GM23338 (cell line): ENCODE measurements around the gene DMTF1. TPM values are rescaled to one million over a fixed set of nuclear protein-coding genes. Genes with fewer than 3 reads are reported as not detected.

Source experiments
- ATAC-seq: fragments of 200-7000 bp; cut with Tn5 transposase; 3 replicates; pipeline ENCODE4 v1.9.1; 2020
- DNase-seq: peaks from one replicate; pipeline ENCODE4 v3.0.0-alpha.2; 2015; ENCODE audit warnings: low spot score
- H2AFZ ChIP-seq: fragments of 200-600 bp; sonication (generic); 2 replicates; pipeline ENCODE4 v1.8.0; 2016; ENCODE audit warnings: antibody characterized with exemption, mild to moderate bottlenecking, moderate library complexity
- H3F3A ChIP-seq: fragments of 200-600 bp; sonication (generic); replicated peaks from 2 replicates; pipeline ENCODE4 v1.8.0; 2017; ENCODE audit warnings: antibody characterized with exemption, mixed run types, low read depth
- H3K27ac ChIP-seq: fragments of 200-600 bp; sonication (generic); 2 replicates; pipeline ENCODE4 v1.6.1; 2016; ENCODE audit warnings: low read depth
- H3K27me3 ChIP-seq: fragments of 200-600 bp; sonication (generic); 2 replicates; pipeline ENCODE4 v1.8.0; 2016; ENCODE audit warnings: mild to moderate bottlenecking, mixed run types, moderate library complexity; ENCODE audit not compliant: insufficient read depth
- H3K36me3 ChIP-seq: fragments of 200-600 bp; sonication (generic); 2 replicates; pipeline ENCODE4 v1.8.0; 2016; ENCODE audit warnings: mild to moderate bottlenecking; ENCODE audit not compliant: insufficient read depth
- H3K4me1 ChIP-seq: fragments of 200-600 bp; sonication (generic); 2 replicates; pipeline ENCODE4 v1.8.0; 2016; ENCODE audit warnings: mild to moderate bottlenecking, moderate library complexity; ENCODE audit not compliant: insufficient read depth
- H3K4me2 ChIP-seq: fragments of 200-600 bp; sonication (generic); 2 replicates; pipeline ENCODE4 v1.7.1; 2017; ENCODE audit warnings: mixed run types
- H3K4me3 ChIP-seq: fragments of 200-600 bp; sonication (generic); 2 replicates; pipeline ENCODE4 v1.6.1; 2016; ENCODE audit warnings: mixed run types
- H3K79me2 ChIP-seq: fragments of 200-600 bp; sonication (generic); replicated peaks from 2 replicates; pipeline ENCODE4 v1.8.0; 2017; ENCODE audit warnings: mild to moderate bottlenecking; ENCODE audit not compliant: insufficient read depth
- H3K9me2 ChIP-seq: fragments of 200-600 bp; sonication (generic); 2 replicates; pipeline ENCODE4 v1.8.0; 2017; ENCODE audit not compliant: insufficient read depth
- H4K20me1 ChIP-seq: fragments of 200-600 bp; sonication (generic); replicated peaks from 2 replicates; pipeline ENCODE4 v1.8.0; 2017; ENCODE audit warnings: mild to moderate bottlenecking; ENCODE audit not compliant: insufficient read depth
- H3K27ac Mint-ChIP-seq: 2 replicates; pipeline ENCODE4 v1.8.0; 2020; ENCODE audit warnings: inconsistent platforms, mild to moderate bottlenecking, moderate library complexity, mixed read lengths
- H3K27me3 Mint-ChIP-seq: 3 replicates; pipeline ENCODE4 v1.8.0; 2022; ENCODE audit warnings: low read depth, mild to moderate bottlenecking, moderate library complexity, mixed read lengths, inconsistent platforms; ENCODE audit not compliant: insufficient read depth, poor library complexity
- H3K36me3 Mint-ChIP-seq: 3 replicates; pipeline ENCODE4 v1.8.0; 2021; ENCODE audit warnings: low read depth, mild to moderate bottlenecking, inconsistent platforms, moderate library complexity, mixed read lengths
- H3K4me1 Mint-ChIP-seq: 3 replicates; pipeline ENCODE4 v1.8.0; 2020; ENCODE audit warnings: mild to moderate bottlenecking, inconsistent platforms, mixed read lengths
- H3K4me3 Mint-ChIP-seq: 3 replicates; pipeline ENCODE4 v1.8.0; 2021; ENCODE audit warnings: moderate library complexity, mild to moderate bottlenecking, inconsistent platforms, mixed read lengths
- H3K9me3 Mint-ChIP-seq: 3 replicates; pipeline ENCODE4 v1.8.0; 2020; ENCODE audit warnings: moderate library complexity, mild to moderate bottlenecking, inconsistent platforms, mixed read lengths
- EZH2 ChIP-seq: fragments of 200-600 bp; sonication (generic); IDR thresholded peaks from one replicate; pipeline ENCODE4 v1.8.0; 2017; ENCODE audit warnings: antibody characterized with exemption, mild to moderate bottlenecking, low read depth; ENCODE audit not compliant: unreplicated experiment
- STAT1 ChIP-seq: IDR thresholded peaks from one replicate; pipeline ENCODE4 v1.6.1; 2016; ENCODE audit warnings: antibody characterized with exemption; ENCODE audit not compliant: unreplicated experiment
- ZNF114 ChIP-seq: fragments of 250-450 bp; sonication (Bioruptor Pico); IDR thresholded peaks from 2 replicates; pipeline ENCODE4 v1.5.0; 2020; ENCODE audit warnings: mild to moderate bottlenecking, moderate library complexity
- ZNF331 ChIP-seq: fragments of 250-450 bp; sonication (Bioruptor Pico); IDR thresholded peaks from 2 replicates; pipeline ENCODE4 v1.5.0; 2020; ENCODE audit warnings: low read depth, mild to moderate bottlenecking, moderate library complexity
- polyA plus RNA-seq: library from polyadenylated mRNA; unstranded; fragments of >200 nt; fragmentation: Nextera tagmentation; extraction: Ambion mirVana; gene quantifications from 2 replicates; pipeline ENCODE4 v1.2.1, GENCODE V29; 2016
- total RNA-seq: library from RNA; depleted of rRNA; stranded (reverse); fragments of >200 nt; shearing (Covaris generic); gene quantifications from 2 replicates; pipeline ENCODE4 v1.2.3, GENCODE V29; 2014
- TF ChIP-seq, protein P1 (sequence below): fragments of 250-450 bp; sonication (Bioruptor Pico); IDR thresholded peaks from 2 replicates; pipeline ENCODE4 v1.5.0; 2020; ENCODE audit warnings: mild to moderate bottlenecking, moderate library complexity
- TF ChIP-seq, protein P2 (sequence below): IDR thresholded peaks from 2 replicates; pipeline ENCODE4 v1.6.1; 2016; ENCODE audit warnings: antibody characterized with exemption
- TF ChIP-seq, protein P3 (sequence below): IDR thresholded peaks from one replicate; pipeline ENCODE4 v1.6.1; 2018; ENCODE audit warnings: antibody characterized with exemption; ENCODE audit not compliant: unreplicated experiment
- TF ChIP-seq, protein P4 (sequence below), 2 experiments: fragments of 200-600 bp in 1 of 2; sonication (generic) in 1 of 2; conservative IDR thresholded peaks; 2 replicates each; pipeline versions ENCODE4 v1.5.1 to v1.6.1; 2016 to 2017; ENCODE audit warnings: antibody characterized with exemption in 2 of 2, low read depth in 2 of 2, mild to moderate bottlenecking in 2 of 2, moderate library complexity in 1 of 2

DMTF1 gene
- total and polyA plus RNA-seq, 2 experiments from 2014 or later: 60.4 to 114 TPM

DNA sequence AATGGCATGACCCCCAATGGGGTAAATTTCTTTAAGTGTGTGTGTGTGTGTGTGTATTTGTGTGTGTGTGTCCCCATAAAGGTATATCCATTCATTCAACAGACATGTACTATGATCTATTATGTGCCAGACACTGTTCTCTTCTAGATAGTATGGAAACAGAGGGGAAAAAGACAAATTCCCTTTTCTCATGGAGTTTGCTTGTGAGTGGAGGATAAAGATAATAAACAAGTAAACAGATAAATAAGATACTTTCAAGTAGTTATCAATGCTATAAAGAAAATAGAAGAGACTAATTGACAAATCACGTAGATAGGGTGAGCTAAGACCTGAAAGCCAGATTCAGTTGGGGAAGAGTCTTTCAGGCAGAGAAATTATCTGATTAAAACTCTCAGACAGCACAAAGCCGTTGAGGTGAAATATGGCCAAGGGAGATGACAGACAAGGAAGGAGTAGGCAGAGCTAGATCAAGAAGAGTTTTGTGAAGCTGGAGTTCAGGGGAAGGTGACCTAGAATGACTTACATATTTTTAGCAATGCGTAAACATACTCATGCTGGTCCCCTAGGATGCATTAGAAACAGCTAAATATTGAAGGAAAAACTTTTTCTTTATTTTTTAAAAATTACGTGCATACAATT, 45.2 kb upstream of the DMTF1 start:
- no peaks in the 10 kb centered on the region for H3K27me3 Mint-ChIP-seq
- no peaks in the 10 kb centered on the region for H3K36me3 Mint-ChIP-seq
- DNase-seq (no peak), ATAC-seq (no peak)
- Histone ChIP-seq H3K27ac (no peak overlapping the region), H3K79me2 (no peaks in the 10 kb centered on the region), H3F3A (no peaks in the 10 kb centered on the region), H3K36me3 (no peaks in the 10 kb centered on the region), H4K20me1 (no peaks in the 10 kb centered on the region), H3K9me2 (0 out of 2 replicates have a peak, but pooled peaks cover 8% of the 10 kb centered on the region), H2AFZ (no peak overlapping the region), H3K4me1 (no peaks in the 10 kb centered on the region), H3K4me2 (no peak overlapping the region), H3K4me3 (no peak overlapping the region), H3K27me3 (no peaks in the 10 kb centered on the region)
- no peak overlapping the region for H3K27ac Mint-ChIP-seq
- no peak overlapping the region for H3K4me3 Mint-ChIP-seq
- H3K9me3 Mint-ChIP-seq: peaks cover 3% of the 10 kb centered on the region; the same call in 1 of the 3 replicates
- H3K4me1 Mint-ChIP-seq: no peaks in the 10 kb centered on the region
- TF ChIP-seq, protein P1, sequence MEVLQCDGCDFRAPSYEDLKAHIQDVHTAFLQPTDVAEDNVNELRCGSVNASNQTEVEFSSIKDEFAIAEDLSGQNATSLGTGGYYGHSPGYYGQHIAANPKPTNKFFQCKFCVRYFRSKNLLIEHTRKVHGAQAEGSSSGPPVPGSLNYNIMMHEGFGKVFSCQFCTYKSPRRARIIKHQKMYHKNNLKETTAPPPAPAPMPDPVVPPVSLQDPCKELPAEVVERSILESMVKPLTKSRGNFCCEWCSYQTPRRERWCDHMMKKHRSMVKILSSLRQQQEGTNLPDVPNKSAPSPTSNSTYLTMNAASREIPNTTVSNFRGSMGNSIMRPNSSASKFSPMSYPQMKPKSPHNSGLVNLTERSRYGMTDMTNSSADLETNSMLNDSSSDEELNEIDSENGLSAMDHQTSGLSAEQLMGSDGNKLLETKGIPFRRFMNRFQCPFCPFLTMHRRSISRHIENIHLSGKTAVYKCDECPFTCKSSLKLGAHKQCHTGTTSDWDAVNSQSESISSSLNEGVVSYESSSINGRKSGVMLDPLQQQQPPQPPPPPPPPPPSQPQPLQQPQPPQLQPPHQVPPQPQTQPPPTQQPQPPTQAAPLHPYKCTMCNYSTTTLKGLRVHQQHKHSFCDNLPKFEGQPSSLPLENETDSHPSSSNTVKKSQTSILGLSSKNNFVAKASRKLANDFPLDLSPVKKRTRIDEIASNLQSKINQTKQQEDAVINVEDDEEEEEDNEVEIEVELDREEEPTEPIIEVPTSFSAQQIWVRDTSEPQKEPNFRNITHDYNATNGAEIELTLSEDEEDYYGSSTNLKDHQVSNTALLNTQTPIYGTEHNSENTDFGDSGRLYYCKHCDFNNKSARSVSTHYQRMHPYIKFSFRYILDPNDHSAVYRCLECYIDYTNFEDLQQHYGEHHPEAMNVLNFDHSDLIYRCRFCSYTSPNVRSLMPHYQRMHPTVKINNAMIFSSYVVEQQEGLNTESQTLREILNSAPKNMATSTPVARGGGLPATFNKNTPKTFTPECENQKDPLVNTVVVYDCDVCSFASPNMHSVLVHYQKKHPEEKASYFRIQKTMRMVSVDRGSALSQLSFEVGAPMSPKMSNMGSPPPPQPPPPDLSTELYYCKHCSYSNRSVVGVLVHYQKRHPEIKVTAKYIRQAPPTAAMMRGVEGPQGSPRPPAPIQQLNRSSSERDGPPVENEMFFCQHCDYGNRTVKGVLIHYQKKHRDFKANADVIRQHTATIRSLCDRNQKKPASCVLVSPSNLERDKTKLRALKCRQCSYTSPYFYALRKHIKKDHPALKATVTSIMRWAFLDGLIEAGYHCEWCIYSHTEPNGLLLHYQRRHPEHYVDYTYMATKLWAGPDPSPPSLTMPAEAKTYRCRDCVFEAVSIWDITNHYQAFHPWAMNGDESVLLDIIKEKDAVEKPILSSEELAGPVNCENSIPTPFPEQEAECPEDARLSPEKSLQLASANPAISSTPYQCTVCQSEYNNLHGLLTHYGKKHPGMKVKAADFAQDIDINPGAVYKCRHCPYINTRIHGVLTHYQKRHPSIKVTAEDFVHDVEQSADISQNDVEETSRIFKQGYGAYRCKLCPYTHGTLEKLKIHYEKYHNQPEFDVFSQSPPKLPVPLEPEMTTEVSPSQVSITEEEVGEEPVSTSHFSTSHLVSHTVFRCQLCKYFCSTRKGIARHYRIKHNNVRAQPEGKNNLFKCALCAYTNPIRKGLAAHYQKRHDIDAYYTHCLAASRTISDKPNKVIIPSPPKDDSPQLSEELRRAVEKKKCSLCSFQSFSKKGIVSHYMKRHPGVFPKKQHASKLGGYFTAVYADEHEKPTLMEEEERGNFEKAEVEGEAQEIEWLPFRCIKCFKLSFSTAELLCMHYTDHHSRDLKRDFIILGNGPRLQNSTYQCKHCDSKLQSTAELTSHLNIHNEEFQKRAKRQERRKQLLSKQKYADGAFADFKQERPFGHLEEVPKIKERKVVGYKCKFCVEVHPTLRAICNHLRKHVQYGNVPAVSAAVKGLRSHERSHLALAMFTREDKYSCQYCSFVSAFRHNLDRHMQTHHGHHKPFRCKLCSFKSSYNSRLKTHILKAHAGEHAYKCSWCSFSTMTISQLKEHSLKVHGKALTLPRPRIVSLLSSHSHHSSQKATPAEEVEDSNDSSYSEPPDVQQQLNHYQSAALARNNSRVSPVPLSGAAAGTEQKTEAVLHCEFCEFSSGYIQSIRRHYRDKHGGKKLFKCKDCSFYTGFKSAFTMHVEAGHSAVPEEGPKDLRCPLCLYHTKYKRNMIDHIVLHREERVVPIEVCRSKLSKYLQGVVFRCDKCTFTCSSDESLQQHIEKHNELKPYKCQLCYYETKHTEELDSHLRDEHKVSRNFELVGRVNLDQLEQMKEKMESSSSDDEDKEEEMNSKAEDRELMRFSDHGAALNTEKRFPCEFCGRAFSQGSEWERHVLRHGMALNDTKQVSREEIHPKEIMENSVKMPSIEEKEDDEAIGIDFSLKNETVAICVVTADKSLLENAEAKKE (CRISPR knock-in tag): no peak
- TF ChIP-seq ZNF331 (CRISPR knock-in tag) (no peak), ZNF114 (CRISPR knock-in tag) (no peak), STAT1 (no peak), EZH2 (no peak)
- TF ChIP-seq, protein P2, sequence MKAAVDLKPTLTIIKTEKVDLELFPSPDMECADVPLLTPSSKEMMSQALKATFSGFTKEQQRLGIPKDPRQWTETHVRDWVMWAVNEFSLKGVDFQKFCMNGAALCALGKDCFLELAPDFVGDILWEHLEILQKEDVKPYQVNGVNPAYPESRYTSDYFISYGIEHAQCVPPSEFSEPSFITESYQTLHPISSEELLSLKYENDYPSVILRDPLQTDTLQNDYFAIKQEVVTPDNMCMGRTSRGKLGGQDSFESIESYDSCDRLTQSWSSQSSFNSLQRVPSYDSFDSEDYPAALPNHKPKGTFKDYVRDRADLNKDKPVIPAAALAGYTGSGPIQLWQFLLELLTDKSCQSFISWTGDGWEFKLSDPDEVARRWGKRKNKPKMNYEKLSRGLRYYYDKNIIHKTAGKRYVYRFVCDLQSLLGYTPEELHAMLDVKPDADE: no peak
- TF ChIP-seq, protein P3, sequence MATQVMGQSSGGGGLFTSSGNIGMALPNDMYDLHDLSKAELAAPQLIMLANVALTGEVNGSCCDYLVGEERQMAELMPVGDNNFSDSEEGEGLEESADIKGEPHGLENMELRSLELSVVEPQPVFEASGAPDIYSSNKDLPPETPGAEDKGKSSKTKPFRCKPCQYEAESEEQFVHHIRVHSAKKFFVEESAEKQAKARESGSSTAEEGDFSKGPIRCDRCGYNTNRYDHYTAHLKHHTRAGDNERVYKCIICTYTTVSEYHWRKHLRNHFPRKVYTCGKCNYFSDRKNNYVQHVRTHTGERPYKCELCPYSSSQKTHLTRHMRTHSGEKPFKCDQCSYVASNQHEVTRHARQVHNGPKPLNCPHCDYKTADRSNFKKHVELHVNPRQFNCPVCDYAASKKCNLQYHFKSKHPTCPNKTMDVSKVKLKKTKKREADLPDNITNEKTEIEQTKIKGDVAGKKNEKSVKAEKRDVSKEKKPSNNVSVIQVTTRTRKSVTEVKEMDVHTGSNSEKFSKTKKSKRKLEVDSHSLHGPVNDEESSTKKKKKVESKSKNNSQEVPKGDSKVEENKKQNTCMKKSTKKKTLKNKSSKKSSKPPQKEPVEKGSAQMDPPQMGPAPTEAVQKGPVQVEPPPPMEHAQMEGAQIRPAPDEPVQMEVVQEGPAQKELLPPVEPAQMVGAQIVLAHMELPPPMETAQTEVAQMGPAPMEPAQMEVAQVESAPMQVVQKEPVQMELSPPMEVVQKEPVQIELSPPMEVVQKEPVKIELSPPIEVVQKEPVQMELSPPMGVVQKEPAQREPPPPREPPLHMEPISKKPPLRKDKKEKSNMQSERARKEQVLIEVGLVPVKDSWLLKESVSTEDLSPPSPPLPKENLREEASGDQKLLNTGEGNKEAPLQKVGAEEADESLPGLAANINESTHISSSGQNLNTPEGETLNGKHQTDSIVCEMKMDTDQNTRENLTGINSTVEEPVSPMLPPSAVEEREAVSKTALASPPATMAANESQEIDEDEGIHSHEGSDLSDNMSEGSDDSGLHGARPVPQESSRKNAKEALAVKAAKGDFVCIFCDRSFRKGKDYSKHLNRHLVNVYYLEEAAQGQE: no peak
- TF ChIP-seq, protein P4, sequence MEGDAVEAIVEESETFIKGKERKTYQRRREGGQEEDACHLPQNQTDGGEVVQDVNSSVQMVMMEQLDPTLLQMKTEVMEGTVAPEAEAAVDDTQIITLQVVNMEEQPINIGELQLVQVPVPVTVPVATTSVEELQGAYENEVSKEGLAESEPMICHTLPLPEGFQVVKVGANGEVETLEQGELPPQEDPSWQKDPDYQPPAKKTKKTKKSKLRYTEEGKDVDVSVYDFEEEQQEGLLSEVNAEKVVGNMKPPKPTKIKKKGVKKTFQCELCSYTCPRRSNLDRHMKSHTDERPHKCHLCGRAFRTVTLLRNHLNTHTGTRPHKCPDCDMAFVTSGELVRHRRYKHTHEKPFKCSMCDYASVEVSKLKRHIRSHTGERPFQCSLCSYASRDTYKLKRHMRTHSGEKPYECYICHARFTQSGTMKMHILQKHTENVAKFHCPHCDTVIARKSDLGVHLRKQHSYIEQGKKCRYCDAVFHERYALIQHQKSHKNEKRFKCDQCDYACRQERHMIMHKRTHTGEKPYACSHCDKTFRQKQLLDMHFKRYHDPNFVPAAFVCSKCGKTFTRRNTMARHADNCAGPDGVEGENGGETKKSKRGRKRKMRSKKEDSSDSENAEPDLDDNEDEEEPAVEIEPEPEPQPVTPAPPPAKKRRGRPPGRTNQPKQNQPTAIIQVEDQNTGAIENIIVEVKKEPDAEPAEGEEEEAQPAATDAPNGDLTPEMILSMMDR (conservative IDR thresholded peaks at IDR 0.05; ENCODE audit: low read depth in 2 of 2): no peak
